Pancreas (tissue), 10 donors: ENCODE measurements around the gene SYTL1. TPM values are rescaled to one million over a fixed set of nuclear protein-coding genes. Genes with fewer than 3 reads are reported as not detected.

ENCODE experiments used
- ATAC-seq, 4 donors: fragments of 200-7000 bp; cut with Tn5 transposase; one replicate each; pipeline versions ENCODE4 v1.8.0 to v1.9.1; 2020; ENCODE audit warnings: mild to moderate bottlenecking in 4 of 4, moderate library complexity in 4 of 4
- DNase-seq, 6 donors: peaks; one replicate each; pipeline ENCODE4 v3.0.0-alpha.2; 2020
- FAIRE-seq: peaks from 2 replicates; lab custom pipeline; 2012; peaks lifted over from hg19 to GRCh38; lab: Jason Lieb, UNC
- H3K27ac ChIP-seq, 4 donors: fragments of 200-600 bp; sonication (generic); 1 replicate in 3 of 4; 2 replicates in 1 of 4; pipeline versions ENCODE4 v1.5.0 to v1.8.0; 2020
- H3K27me3 ChIP-seq, 4 donors: fragments of 200-600 bp; one replicate each; pipeline ENCODE4 v1.8.0; 2021
- H3K36me3 ChIP-seq, 3 donors: fragments of 200-600 bp; sonication (generic) in 1 of 3; one replicate each; pipeline versions ENCODE4 v1.5.0 to v1.8.0; 2020 to 2021
- H3K4me1 ChIP-seq, 3 donors: fragments of 200-600 bp; one replicate each; pipeline ENCODE4 v1.8.0; 2021
- H3K4me3 ChIP-seq, 4 donors: fragments of 200-600 bp; sonication (generic) in 2 of 4; one replicate each; pipeline versions ENCODE4 v1.5.0 to v1.8.0; 2020 to 2021
- H3K9me3 ChIP-seq, 4 donors: fragments of 200-600 bp; one replicate each; pipeline ENCODE4 v1.8.0; 2021
- WGBS, 2 donors: extraction: QIAGEN DNeasy Blood & Tissue Kit; methylation state at CpG; one replicate each; pipeline ENCODE4 v1.1.7; 2013; 5-methylcytosine and 5-hydroxymethylcytosine counted together
- intact Hi-C, 3 donors: fragments of 100-400 bp; cut with DNase I; formaldehyde crosslinking; loops; one replicate each; pipeline versions ENCODE4 v1.11.1 to v1.14.2; 2022
- polyA plus RNA-seq, 2 donors: library from polyadenylated mRNA; stranded (reverse); fragments of 200-250 nt; gene quantifications; one replicate each; pipeline ENCODE4 v1.2.3, GENCODE V29; 2013
- total RNA-seq, 6 donors: library from RNA; stranded (reverse); fragmentation: NEBNext Ultra II Directional in 4 of 6; extraction: Animal tissue kit (Norgen Biotek cat#: 25700) in 4 of 6; gene quantifications; one replicate each; pipeline versions ENCODE4 v1.2.1 to v1.2.4, GENCODE V29; 2021 to 2023
- TF ChIP-seq, protein P1 (sequence below), 4 donors: fragments of 200-600 bp; sonication (generic) in 3 of 4; IDR thresholded peaks; one replicate each; pipeline versions ENCODE4 v1.5.0 to v1.8.0; 2021; ENCODE audit warnings: antibody characterized with exemption in 4 of 4
- donor health status: healthy with polysubstance abuse.
- donor health status: DM: no; HTN: no; CAD: no; lungs with moderate emphysema.
- donor health status: DM: no; HTN: no; CAD: no.
- donor health status: control.
- donor health status: control.
- donor health status: Bipolar disorder and iron deficiency.
- donor health status: DM: yes; HTN: yes; CAD: no.
- donor health status: DM: no; HTN: no; CAD: no.
- donor health status: DM: no; HTN: no; CAD: no.
- donor health status: DM: yes; HTN: yes; CAD: no.

SYTL1 gene
- total and polyA plus RNA-seq, 8 donors, result 45.8 to 254 (median 107) TPM

DNA sequence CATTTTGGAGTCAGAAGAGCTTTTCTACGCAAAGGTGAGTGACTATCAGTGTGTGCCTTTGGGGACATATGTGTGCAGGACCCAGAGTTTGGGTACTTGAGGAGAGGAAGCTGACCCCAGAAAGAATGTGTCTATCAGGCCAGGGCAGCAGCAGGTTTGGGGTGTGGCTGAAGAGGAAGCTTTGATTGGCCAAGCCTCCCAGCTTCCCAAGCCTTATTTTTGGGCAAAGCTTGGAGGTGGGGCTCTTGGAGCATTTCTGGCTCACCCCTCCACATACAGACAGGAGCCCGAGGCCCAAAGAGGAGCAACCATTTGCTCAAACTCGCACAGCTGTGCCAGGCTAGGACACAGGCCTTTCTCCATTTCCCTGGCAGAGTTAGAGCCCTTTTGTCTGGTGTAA lies 55.3 kb downstream of the SYTL1 start:
- no peaks in the 10 kb centered on the region for H3K36me3 ChIP-seq

DNA sequence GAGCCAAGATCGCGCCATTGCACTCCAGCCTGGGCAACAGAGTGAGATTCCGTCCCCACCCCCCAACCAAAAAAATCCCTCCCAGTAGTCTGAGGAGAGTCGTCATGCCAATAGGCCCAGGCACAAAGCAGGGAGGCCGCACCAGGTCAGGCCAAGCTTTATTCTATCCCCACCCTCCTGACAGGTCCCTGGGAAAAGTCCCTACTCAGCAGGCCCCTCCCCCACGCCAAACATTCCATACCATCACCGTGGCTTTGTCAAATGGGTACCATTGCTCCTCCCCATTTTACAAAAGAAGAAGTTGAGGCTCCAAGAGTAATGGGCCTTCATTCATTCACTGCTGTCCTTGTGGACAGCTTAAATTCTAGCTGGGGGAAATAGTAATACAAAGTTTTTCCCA lies 55.9 kb downstream of the SYTL1 start:
- TF ChIP-seq, protein P1, sequence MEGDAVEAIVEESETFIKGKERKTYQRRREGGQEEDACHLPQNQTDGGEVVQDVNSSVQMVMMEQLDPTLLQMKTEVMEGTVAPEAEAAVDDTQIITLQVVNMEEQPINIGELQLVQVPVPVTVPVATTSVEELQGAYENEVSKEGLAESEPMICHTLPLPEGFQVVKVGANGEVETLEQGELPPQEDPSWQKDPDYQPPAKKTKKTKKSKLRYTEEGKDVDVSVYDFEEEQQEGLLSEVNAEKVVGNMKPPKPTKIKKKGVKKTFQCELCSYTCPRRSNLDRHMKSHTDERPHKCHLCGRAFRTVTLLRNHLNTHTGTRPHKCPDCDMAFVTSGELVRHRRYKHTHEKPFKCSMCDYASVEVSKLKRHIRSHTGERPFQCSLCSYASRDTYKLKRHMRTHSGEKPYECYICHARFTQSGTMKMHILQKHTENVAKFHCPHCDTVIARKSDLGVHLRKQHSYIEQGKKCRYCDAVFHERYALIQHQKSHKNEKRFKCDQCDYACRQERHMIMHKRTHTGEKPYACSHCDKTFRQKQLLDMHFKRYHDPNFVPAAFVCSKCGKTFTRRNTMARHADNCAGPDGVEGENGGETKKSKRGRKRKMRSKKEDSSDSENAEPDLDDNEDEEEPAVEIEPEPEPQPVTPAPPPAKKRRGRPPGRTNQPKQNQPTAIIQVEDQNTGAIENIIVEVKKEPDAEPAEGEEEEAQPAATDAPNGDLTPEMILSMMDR (IDR thresholded peaks at IDR 0.05), result no peak
- Histone ChIP-seq H3K36me3 (no peaks in the 10 kb centered on the region), H3K27ac (no peak overlapping the region), H3K4me3 (no peak overlapping the region), H3K27me3 (no peaks in the 10 kb centered on the region), H3K9me3 (no peaks in the 10 kb centered on the region), H3K4me1 (peaks cover 0 to 8% (median 0%) of the 10 kb centered on the region in 3 donors)
- DNase-seq (no peak), ATAC-seq (no peak), FAIRE-seq (no peak)
- 51 to 58% methylated on average over 7 of the region's 7 CpGs for WGBS, 2 donors
- intact Hi-C loops, result loop anchor here in 1 of 3 donors (10.0 kb wide), 1 partner anchor 93 kb away; no protein-coding TSS in a partner anchor

More for the DNA sequence above, 55.3 kb downstream of the SYTL1 start:
- Histone ChIP-seq H3K4me1 (peaks cover 0 to 2% (median 2%) of the 10 kb centered on the region in 3 donors), H3K27ac (no peak overlapping the region), H3K27me3 (no peaks in the 10 kb centered on the region), H3K9me3 (no peaks in the 10 kb centered on the region), H3K4me3 (no peak overlapping the region)
- no peak for DNase-seq
- intact Hi-C loops, result loop anchor here in 1 of 3 donors (10.0 kb wide), 1 partner anchor 92 kb away; no protein-coding TSS in a partner anchor
- ATAC-seq, result no peak
- no peak for FAIRE-seq
- TF ChIP-seq, protein P1 (IDR thresholded peaks at IDR 0.05), result no peak
- WGBS, 2 donors, result 67 to 87% methylated on average over 3 of the region's 3 CpGs

DNA sequence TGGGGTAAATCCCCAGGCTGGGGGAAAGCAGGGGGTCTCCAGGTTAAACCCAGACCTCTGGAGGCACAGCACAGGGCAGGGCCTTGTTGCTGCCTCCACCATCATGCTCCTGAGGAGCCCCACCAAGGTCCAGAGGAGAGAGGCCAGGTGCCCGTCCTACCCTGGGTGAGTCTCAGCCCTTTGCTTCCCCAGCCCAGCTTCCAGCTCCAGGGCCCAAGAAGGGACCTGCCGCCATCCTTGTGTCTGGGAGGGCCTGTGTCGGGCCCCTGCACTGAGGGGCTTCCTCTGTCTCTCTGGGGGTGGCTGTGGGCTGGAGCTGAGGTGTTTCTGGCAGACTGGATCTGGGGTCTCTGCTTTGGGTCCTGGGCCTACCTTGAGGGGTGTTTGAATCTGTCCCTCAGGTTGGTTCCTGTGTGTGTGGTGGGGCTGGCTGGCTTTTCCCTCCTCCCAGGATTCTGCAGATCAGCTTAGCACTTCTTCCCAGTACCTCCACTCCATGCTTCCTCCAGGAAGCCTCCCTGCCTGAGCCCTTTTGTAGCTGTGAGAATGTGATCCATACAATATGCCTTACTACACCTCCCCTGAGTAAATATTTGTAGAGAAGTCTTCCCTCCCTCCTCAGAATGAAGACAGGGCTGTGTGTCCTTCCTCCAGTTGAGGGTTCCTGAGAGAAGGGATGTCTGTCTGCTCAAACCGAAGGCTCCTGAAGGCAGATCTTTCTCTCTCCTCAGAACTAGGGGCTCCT lies 56.8 kb downstream of the SYTL1 start:
- H3K4me3 ChIP-seq, result no peak overlapping the region
- H3K36me3 ChIP-seq, result no peaks in the 10 kb centered on the region
- TF ChIP-seq, protein P1 (IDR thresholded peaks at IDR 0.05), result no peak
- no peak for DNase-seq
- WGBS, 2 donors, result 53 to 70% methylated on average over 4 of the region's 4 CpGs
- H3K9me3 ChIP-seq, result no peaks in the 10 kb centered on the region
- FAIRE-seq, result no peak
- H3K27me3 ChIP-seq, result no peaks in the 10 kb centered on the region
- intact Hi-C loops, result loop anchor here in 1 of 3 donors (10.0 kb wide), 1 partner anchor 94 kb away; no protein-coding TSS in a partner anchor
- ATAC-seq, result no peak
- H3K4me1 ChIP-seq, result peaks cover 0 to 10% (median 0%) of the 10 kb centered on the region in 3 donors
- H3K27ac ChIP-seq, result no peak overlapping the region

DNA sequence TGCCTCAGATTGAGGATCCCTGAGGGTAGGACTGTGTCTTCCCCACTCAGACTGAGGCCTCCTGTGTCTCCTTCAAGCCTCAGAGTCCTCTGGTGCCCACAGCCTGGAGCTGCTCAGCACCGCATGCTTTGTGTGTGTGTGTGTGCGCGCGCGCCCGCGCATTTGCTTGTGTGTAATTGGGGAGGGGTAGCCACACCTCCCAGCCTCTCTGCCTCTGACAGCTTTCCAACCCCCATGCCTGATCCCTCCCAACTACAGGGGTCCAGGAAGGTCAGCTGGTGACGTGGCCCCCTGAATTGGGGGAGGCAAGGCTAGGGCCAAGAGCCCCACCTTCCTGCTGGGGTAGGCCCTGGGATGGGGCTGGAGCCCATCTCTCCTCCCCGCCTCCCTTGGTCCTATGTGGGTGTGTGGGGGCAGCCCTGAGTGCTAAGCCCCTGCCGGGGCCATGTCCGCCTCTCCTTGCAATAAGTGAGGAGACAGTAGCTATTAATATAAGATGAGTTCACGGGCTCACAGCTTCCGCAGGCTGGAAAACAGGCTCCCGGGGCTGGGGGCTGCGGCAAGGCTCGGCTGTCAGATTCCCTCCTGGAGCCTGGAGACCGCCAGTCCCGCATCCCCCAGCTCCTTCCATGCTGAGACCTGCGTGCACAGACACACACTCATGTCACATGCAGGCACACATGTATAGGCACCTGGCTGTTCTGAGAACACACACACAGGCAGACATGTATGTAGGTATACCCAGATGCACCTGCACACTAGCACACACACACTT lies 57.6 kb downstream of the SYTL1 start:
- Histone ChIP-seq H3K9me3 (no peaks in the 10 kb centered on the region), H3K27ac (no peak overlapping the region), H3K27me3 (no peaks in the 10 kb centered on the region), H3K4me1 (peaks cover 0 to 10% (median 0%) of the 10 kb centered on the region in 3 donors), H3K36me3 (no peaks in the 10 kb centered on the region), H3K4me3 (no peak overlapping the region)
- TF ChIP-seq, protein P1 (IDR thresholded peaks at IDR 0.05), result no peak
- intact Hi-C loops, result loop anchor here in 2 of 3 donors (5.0 to 10.0 kb wide), 2 partner anchors 95 to 208 kb away; no protein-coding TSS in a partner anchor
- no peak for DNase-seq
- no peak for FAIRE-seq
- no peak for ATAC-seq
- 34 to 35% methylated on average over 19 of the region's 19 CpGs for WGBS, 2 donors
